MCF 10A (cell line): ENCODE results near the gene ARMC10. TPM values are rescaled to one million over a fixed set of nuclear protein-coding genes. Genes with fewer than 3 reads are reported as not detected.
A peak's percentile ranks its signal among the peaks of the same experiment; 100 is the strongest.

Experiments
- BruUV-seq: library from RNA; stranded (reverse); fragments of 400-500 nt; replicated peaks from 2 replicates; lab custom pipeline; 2021; lab: Mats Ljungman, UMichigan
- CTCF ChIA-PET: fragments of 300-600 bp; sonication (Branson Sonifier 250); formaldehyde crosslinking; extraction: SDS; loops from one replicate; lab custom pipeline; 2021; ENCODE audit warnings: antibody characterized with exemption, inconsistent platforms; lab: Yijun Ruan, JAX
- POLR2A ChIA-PET: fragments of 300-600, 350-650 bp; sonication (Branson Sonifier 250); formaldehyde crosslinking; extraction: SDS; loops from one replicate; lab custom pipeline; 2020; ENCODE audit warnings: antibody characterized with exemption, inconsistent platforms; lab: Yijun Ruan, JAX
- DNase-seq: peaks from one replicate; pipeline ENCODE4 v3.0.0-alpha.2; 2018; ENCODE audit not compliant: unreplicated experiment
- H3K27ac Mint-ChIP-seq: one replicate; pipeline ENCODE4 v1.8.0; 2022; ENCODE audit warnings: mild to moderate bottlenecking, low read depth, mixed read lengths; ENCODE audit not compliant: unreplicated experiment
- H3K27me3 Mint-ChIP-seq: one replicate; pipeline ENCODE4 v1.8.0; 2022; ENCODE audit warnings: mixed read lengths; ENCODE audit not compliant: insufficient read depth, unreplicated experiment
- H3K36me3 Mint-ChIP-seq: one replicate; pipeline ENCODE4 v1.8.0; 2022; ENCODE audit warnings: mild to moderate bottlenecking, moderate library complexity, mixed read lengths; ENCODE audit not compliant: insufficient read depth, unreplicated experiment
- H3K4me1 Mint-ChIP-seq: one replicate; pipeline ENCODE4 v1.8.0; 2022; ENCODE audit warnings: mixed read lengths; ENCODE audit not compliant: insufficient read depth, unreplicated experiment
- H3K4me3 Mint-ChIP-seq: one replicate; pipeline ENCODE4 v1.8.0; 2022; ENCODE audit warnings: mild to moderate bottlenecking, moderate library complexity, mixed read lengths; ENCODE audit not compliant: unreplicated experiment
- H3K9me3 Mint-ChIP-seq: one replicate; pipeline ENCODE4 v1.8.0; 2022; ENCODE audit warnings: mixed read lengths; ENCODE audit not compliant: unreplicated experiment
- CTCF ChIP-seq: fragments of 200-600 bp; IDR thresholded peaks from one replicate; pipeline ENCODE4 v1.8.0; 2022; ENCODE audit warnings: antibody characterized with exemption, mild to moderate bottlenecking; ENCODE audit not compliant: unreplicated experiment
- intact Hi-C: fragments of 100-400 bp; cut with micrococcal nuclease; formaldehyde crosslinking; loops from 2 replicates; pipeline ENCODE4 v1.14.1; 2022
- total RNA-seq: library from RNA; stranded (reverse); gene quantifications from 2 replicates; pipeline ENCODE4 v1.2.3, GENCODE V29; 2022

Gene ARMC10
- total RNA-seq, 1 experiment from 2014 or later: 52.0 TPM

- no TSS peak for BruUV-seq
- no peaks in the 10 kb centered on the region for H3K9me3 Mint-ChIP-seq
- intact Hi-C loops: loop anchor here (10.0 kb wide), 1 partner anchor 145 kb away; no protein-coding TSS in a partner anchor
- no peak overlapping the region for H3K27ac Mint-ChIP-seq
- no peaks in the 10 kb centered on the region for H3K4me1 Mint-ChIP-seq
- H3K36me3 Mint-ChIP-seq: no peaks in the 10 kb centered on the region
- no peak for DNase-seq
- H3K4me3 Mint-ChIP-seq: no peak overlapping the region
- no peaks in the 10 kb centered on the region for H3K27me3 Mint-ChIP-seq
- CTCF ChIA-PET: no interaction called here
- POLR2A ChIA-PET: no interaction called here
- no peak for TF ChIP-seq CTCF
Observed at GRCh38 chr7:103140061-103140460, 65.1 kb downstream of the ARMC10 start.

- no peak for DNase-seq
- Mint-ChIP-seq H3K36me3 (no peaks in the 10 kb centered on the region), H3K27me3 (no peaks in the 10 kb centered on the region), H3K4me3 (no peak overlapping the region), H3K27ac (no peak overlapping the region), H3K4me1 (no peaks in the 10 kb centered on the region), H3K9me3 (no peaks in the 10 kb centered on the region)
- intact Hi-C loops: loop anchor here (10.0 kb wide), 1 partner anchor 144 kb away; no protein-coding TSS in a partner anchor
- no TSS peak for BruUV-seq
- ChIA-PET CTCF (no interaction called here), POLR2A (no interaction called here)
- no peak for TF ChIP-seq CTCF
Observed at GRCh38 chr7:103140685-103141084, 65.7 kb downstream of the ARMC10 start.

- Mint-ChIP-seq H3K36me3 (no peaks in the 10 kb centered on the region), H3K4me1 (no peaks in the 10 kb centered on the region), H3K4me3 (no peak overlapping the region), H3K9me3 (no peaks in the 10 kb centered on the region), H3K27me3 (no peaks in the 10 kb centered on the region), H3K27ac (peak overlapping the region; percentile 12)
- no peak for DNase-seq
- TF ChIP-seq CTCF: no peak
- intact Hi-C loops: loop anchor here (10.0 kb wide), 1 partner anchor 143 kb away; no protein-coding TSS in a partner anchor
- no TSS peak for BruUV-seq
- POLR2A ChIA-PET: interaction anchor here (1.6 kb wide), 1 partner anchor 67 kb away, joined by 6 read pairs; the partner anchor contains the start of genes ARMC10 and FBXL13
- CTCF ChIA-PET: interaction anchor here (0.6 kb wide), 1 partner anchor 238 kb away, joined by 3 read pairs; no protein-coding TSS in a partner anchor
Observed at GRCh38 chr7:103141753-103142404, 66.9 kb downstream of the ARMC10 start.

- Mint-ChIP-seq H3K9me3 (no peaks in the 10 kb centered on the region), H3K36me3 (no peaks in the 10 kb centered on the region), H3K4me1 (peaks cover 5% of the 10 kb centered on the region), H3K27ac (peak overlapping the region; percentile 12), H3K4me3 (no peak overlapping the region), H3K27me3 (no peaks in the 10 kb centered on the region)
- DNase-seq: no peak
- TF ChIP-seq CTCF: no peak
- no TSS peak for BruUV-seq
- CTCF ChIA-PET: no interaction called here
- intact Hi-C loops: loop anchor here (10.0 kb wide), 1 partner anchor 142 kb away; no protein-coding TSS in a partner anchor
- POLR2A ChIA-PET: interaction anchor here (1.6 kb wide), 1 partner anchor 67 kb away, joined by 6 read pairs; the partner anchor contains the start of genes ARMC10 and FBXL13
Observed at GRCh38 chr7:103142494-103142893, 67.6 kb downstream of the ARMC10 start.
